GM12891 (cell line): Measurements from ENCODE around the gene MRPL53.

Experiments
- POLR2AphosphoS5 ChIP-seq: IDR thresholded peaks from 2 replicates; pipeline ENCODE4 v1.6.1; 2011; ENCODE audit warnings: low read depth, low read length, control low read depth
- TAF1 ChIP-seq: IDR thresholded peaks from 2 replicates; pipeline ENCODE4 v1.6.1; 2011; ENCODE audit warnings: low read depth, low read length, control low read depth

GRCh38 chr2:74438248-74438647 lies 34.2 kb downstream of the MRPL53 start:
- TF ChIP-seq TAF1 (no peak), POLR2AphosphoS5 (no peak)
